ENCODE measurements around the gene TMEFF2. TPM values are rescaled to one million over a fixed set of nuclear protein-coding genes. Genes with fewer than 3 reads are reported as not detected.

The TMEFF2 gene
- total RNA-seq, 1 donor from 2014 or later: 23.9 TPM

GRCh38 chr2:192127434-192127833 is 67.3 kb downstream of the TMEFF2 start:
- Mint-ChIP-seq H3K4me1 (ENCODE audit: low read depth, unreplicated experiment) (peaks cover 21% of the 10 kb centered on the region), H3K36me3 (ENCODE audit: unreplicated experiment) (no peaks in the 10 kb centered on the region), H3K27me3 (ENCODE audit: unreplicated experiment) (peaks cover 6% of the 10 kb centered on the region), H3K9me3 (ENCODE audit: unreplicated experiment) (peaks cover 2% of the 10 kb centered on the region), H3K27ac (ENCODE audit: unreplicated experiment) (no peak overlapping the region), H3K4me3 (ENCODE audit: unreplicated experiment) (no peak overlapping the region)
- DNase-seq: no peak
- TF ChIP-seq CTCF (IDR thresholded peaks at IDR 0.05; ENCODE audit: partially characterized antibody, unreplicated experiment): no peak

GRCh38 chr2:192126912-192127311 is 67.8 kb downstream of the TMEFF2 start:
- no peak for DNase-seq
- Mint-ChIP-seq H3K36me3 (ENCODE audit: unreplicated experiment) (no peaks in the 10 kb centered on the region), H3K4me1 (ENCODE audit: low read depth, unreplicated experiment) (peaks cover 21% of the 10 kb centered on the region), H3K27ac (ENCODE audit: unreplicated experiment) (no peak overlapping the region), H3K9me3 (ENCODE audit: unreplicated experiment) (peaks cover 2% of the 10 kb centered on the region), H3K4me3 (ENCODE audit: unreplicated experiment) (no peak overlapping the region), H3K27me3 (ENCODE audit: unreplicated experiment) (peaks cover 4% of the 10 kb centered on the region)
- no peak for TF ChIP-seq CTCF (IDR thresholded peaks at IDR 0.05; ENCODE audit: partially characterized antibody, unreplicated experiment)

GRCh38 chr2:192126426-192126825 is 68.3 kb downstream of the TMEFF2 start:
- no peak overlapping the region for H3K4me3 Mint-ChIP-seq (ENCODE audit: unreplicated experiment)
- peaks cover 21% of the 10 kb centered on the region for H3K4me1 Mint-ChIP-seq (ENCODE audit: low read depth, unreplicated experiment)
- peaks cover 2% of the 10 kb centered on the region for H3K27me3 Mint-ChIP-seq (ENCODE audit: unreplicated experiment)
- no peak for DNase-seq
- H3K27ac Mint-ChIP-seq (ENCODE audit: unreplicated experiment): no peak overlapping the region
- H3K36me3 Mint-ChIP-seq (ENCODE audit: unreplicated experiment): no peaks in the 10 kb centered on the region
- peaks cover 2% of the 10 kb centered on the region for H3K9me3 Mint-ChIP-seq (ENCODE audit: unreplicated experiment)
- no peak for TF ChIP-seq CTCF (IDR thresholded peaks at IDR 0.05; ENCODE audit: partially characterized antibody, unreplicated experiment)

GRCh38 chr2:192124571-192124970 is 70.2 kb downstream of the TMEFF2 start:
- Mint-ChIP-seq H3K27me3 (ENCODE audit: unreplicated experiment) (peaks cover 2% of the 10 kb centered on the region), H3K36me3 (ENCODE audit: unreplicated experiment) (no peaks in the 10 kb centered on the region), H3K4me3 (ENCODE audit: unreplicated experiment) (no peak overlapping the region), H3K9me3 (ENCODE audit: unreplicated experiment) (no peaks in the 10 kb centered on the region), H3K27ac (ENCODE audit: unreplicated experiment) (no peak overlapping the region), H3K4me1 (ENCODE audit: low read depth, unreplicated experiment) (peaks cover 17% of the 10 kb centered on the region)
- no peak for TF ChIP-seq CTCF (IDR thresholded peaks at IDR 0.05; ENCODE audit: partially characterized antibody, unreplicated experiment)
- DNase-seq: no peak

GRCh38 chr2:192123847-192124246 is 70.9 kb downstream of the TMEFF2 start:
- H3K27ac Mint-ChIP-seq (ENCODE audit: unreplicated experiment): no peak overlapping the region
- no peak for TF ChIP-seq CTCF (IDR thresholded peaks at IDR 0.05; ENCODE audit: partially characterized antibody, unreplicated experiment)
- DNase-seq: no peak
- H3K9me3 Mint-ChIP-seq (ENCODE audit: unreplicated experiment): no peaks in the 10 kb centered on the region
- peaks cover 15% of the 10 kb centered on the region for H3K4me1 Mint-ChIP-seq (ENCODE audit: low read depth, unreplicated experiment)
- H3K4me3 Mint-ChIP-seq (ENCODE audit: unreplicated experiment): no peak overlapping the region
- H3K36me3 Mint-ChIP-seq (ENCODE audit: unreplicated experiment): no peaks in the 10 kb centered on the region
- H3K27me3 Mint-ChIP-seq (ENCODE audit: unreplicated experiment): peaks cover 2% of the 10 kb centered on the region

Measured in glutamatergic neuron (in vitro differentiated cells).